ENCODE results near the gene C1orf50. TPM values are rescaled to one million over a fixed set of nuclear protein-coding genes. Genes with fewer than 3 reads are reported as not detected.
A peak's percentile ranks its signal among the peaks of the same experiment; 100 is the strongest.

C1orf50 gene
- total and polyA plus RNA-seq, 3 experiments from 2014 or later, result 3.5 to 8.7 (median 5.4) TPM

DNA sequence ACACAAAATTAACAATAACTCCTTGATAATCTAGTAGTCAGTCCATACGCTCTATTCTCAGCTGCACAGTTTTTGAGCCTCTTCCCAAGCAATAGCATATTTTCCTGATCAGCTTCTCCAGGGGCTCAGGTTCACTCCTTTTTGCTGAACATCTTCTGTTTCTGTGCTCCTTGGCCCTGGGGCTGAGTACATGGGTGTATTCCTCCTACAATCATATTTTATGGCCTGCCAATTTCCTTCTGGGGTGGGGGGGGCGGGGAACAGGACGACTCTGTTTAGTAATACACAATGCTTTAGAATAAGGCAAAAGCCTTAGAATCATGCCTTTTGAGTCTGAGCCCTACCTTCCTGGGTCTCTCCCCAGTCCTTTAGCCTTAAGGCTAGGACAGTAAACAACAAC is 35.5 kb upstream of the C1orf50 start:
- no peak overlapping the region for H3K4me3 Mint-ChIP-seq
- Histone ChIP-seq H3K27me3 (ENCODE audit: insufficient read depth, low read length, poor library complexity, severe bottlenecking) (no peaks in the 10 kb centered on the region), H3K36me3 (ENCODE audit: insufficient read depth, low read length) (no peaks in the 10 kb centered on the region), H3K27ac (ENCODE audit: low read depth, low read length) (no peak overlapping the region), H3K4me1 (ENCODE audit: insufficient read depth, low read length) (no peaks in the 10 kb centered on the region), H3K9me3 (ENCODE audit: low read length) (no peaks in the 10 kb centered on the region), H3K4me3 (ENCODE audit: low read length) (no peak overlapping the region)
- DNase-seq, result no peak
- ChIA-PET POLR2A (no interaction called here), CTCF (no interaction called here)
- H3K4me1 Mint-ChIP-seq, result no peaks in the 10 kb centered on the region
- H3K27me3 Mint-ChIP-seq, result peaks cover 0 to 3% of the 10 kb centered on the region in 2 donors
- H3K36me3 Mint-ChIP-seq, result no peaks in the 10 kb centered on the region
- no peak overlapping the region for H3K27ac Mint-ChIP-seq
- no peaks in the 10 kb centered on the region for H3K9me3 Mint-ChIP-seq

DNA sequence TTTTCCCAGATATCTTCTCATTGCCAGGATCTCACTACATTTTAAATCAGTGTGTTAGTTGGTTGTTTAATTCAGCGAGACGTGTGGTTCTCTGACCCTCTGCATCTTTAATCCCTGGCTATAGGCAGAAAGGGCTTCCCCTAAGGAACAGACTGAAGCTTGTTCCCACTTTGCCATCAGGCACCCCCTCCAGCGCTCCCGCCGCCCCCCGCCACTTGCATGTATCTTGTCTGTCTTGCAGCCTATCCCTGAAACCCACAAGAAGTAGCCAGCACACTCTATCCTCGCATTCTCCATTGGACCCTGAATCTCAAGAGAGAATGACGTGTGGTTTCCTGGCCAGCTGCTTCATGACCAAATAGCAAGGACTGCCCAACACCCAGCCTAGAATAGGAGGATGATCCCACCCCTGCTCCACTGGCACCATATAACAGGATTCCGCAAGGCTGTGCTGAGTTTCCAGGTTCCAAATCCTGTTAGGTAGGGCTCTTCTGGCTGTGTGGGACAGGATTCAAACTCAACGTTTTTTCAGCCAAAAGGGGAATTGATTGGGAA is 34.8 kb upstream of the C1orf50 start:
- Mint-ChIP-seq H3K4me3 (no peak overlapping the region), H3K27me3 (peaks cover 0 to 3% of the 10 kb centered on the region in 2 donors), H3K36me3 (no peaks in the 10 kb centered on the region), H3K27ac (peak overlapping the region in 2 of 8 donors; percentile 3 to 45), H3K9me3 (no peaks in the 10 kb centered on the region), H3K4me1 (peaks cover 0 to 4% (median 1%) of the 10 kb centered on the region in 3 donors)
- H3K27ac ChIP-seq (ENCODE audit: low read depth, low read length), result no peak overlapping the region
- no peaks in the 10 kb centered on the region for H3K36me3 ChIP-seq (ENCODE audit: insufficient read depth, low read length)
- H3K9me3 ChIP-seq (ENCODE audit: low read length), result no peaks in the 10 kb centered on the region
- H3K27me3 ChIP-seq (ENCODE audit: insufficient read depth, low read length, poor library complexity, severe bottlenecking), result no peaks in the 10 kb centered on the region
- H3K4me3 ChIP-seq (ENCODE audit: low read length), result no peak overlapping the region
- POLR2A ChIA-PET, result no interaction called here
- DNase-seq, result no peak
- H3K4me1 ChIP-seq (ENCODE audit: insufficient read depth, low read length), result peaks cover under 1% of the 10 kb centered on the region
- CTCF ChIA-PET, result no interaction called here

DNA sequence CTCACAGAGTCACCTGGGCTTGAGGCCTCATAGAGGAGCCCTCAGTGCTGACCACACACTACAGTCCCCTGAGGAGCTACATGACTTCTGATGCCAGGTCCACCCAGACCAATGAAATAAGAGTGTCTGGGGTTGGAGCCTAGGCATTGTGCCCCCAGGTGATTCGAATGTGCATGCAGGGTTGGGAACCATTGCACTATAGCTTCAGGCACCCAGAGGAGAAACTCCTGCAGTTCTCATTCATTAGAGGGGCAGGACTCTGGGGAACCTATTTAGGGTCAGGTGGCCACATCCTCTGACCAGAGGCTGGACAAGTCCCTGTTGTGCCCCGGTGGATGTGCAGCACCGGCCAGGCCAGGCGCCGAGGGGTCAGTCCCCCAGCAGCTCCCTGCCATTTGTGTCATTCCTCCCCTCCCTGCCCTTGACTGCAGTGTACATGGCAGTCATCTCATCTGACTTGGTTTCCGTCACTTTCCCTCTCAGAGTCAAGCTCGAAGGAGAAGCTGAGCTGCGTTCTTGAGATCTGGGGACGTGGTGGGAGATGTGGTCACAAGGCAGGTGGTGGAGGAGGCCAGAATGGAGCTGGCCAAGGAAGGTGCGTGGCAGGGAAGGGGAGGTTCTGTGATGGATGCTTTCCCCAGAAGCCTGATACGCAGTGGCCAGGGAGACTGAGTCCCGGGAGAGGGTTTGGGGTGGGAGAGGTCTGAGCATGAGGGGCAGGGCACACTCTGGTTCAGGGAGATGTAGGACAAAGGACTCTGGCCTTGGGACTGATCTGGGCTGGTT is 33.4 kb upstream of the C1orf50 start:
- Mint-ChIP-seq H3K27me3 (peaks cover 0 to 3% of the 10 kb centered on the region in 2 donors), H3K27ac (no peak overlapping the region), H3K9me3 (no peaks in the 10 kb centered on the region), H3K4me3 (no peak overlapping the region), H3K36me3 (no peaks in the 10 kb centered on the region), H3K4me1 (peaks cover 0 to 7% (median 2%) of the 10 kb centered on the region in 3 donors)
- CTCF ChIA-PET, result no interaction called here
- H3K4me3 ChIP-seq (ENCODE audit: low read length), result no peak overlapping the region
- H3K36me3 ChIP-seq (ENCODE audit: insufficient read depth, low read length), result no peaks in the 10 kb centered on the region
- peaks cover 3% of the 10 kb centered on the region for H3K4me1 ChIP-seq (ENCODE audit: insufficient read depth, low read length)
- no peak for DNase-seq
- no peaks in the 10 kb centered on the region for H3K9me3 ChIP-seq (ENCODE audit: low read length)
- no peak overlapping the region for H3K27ac ChIP-seq (ENCODE audit: low read depth, low read length)
- POLR2A ChIA-PET, result no interaction called here
- no peaks in the 10 kb centered on the region for H3K27me3 ChIP-seq (ENCODE audit: insufficient read depth, low read length, poor library complexity, severe bottlenecking)

DNA sequence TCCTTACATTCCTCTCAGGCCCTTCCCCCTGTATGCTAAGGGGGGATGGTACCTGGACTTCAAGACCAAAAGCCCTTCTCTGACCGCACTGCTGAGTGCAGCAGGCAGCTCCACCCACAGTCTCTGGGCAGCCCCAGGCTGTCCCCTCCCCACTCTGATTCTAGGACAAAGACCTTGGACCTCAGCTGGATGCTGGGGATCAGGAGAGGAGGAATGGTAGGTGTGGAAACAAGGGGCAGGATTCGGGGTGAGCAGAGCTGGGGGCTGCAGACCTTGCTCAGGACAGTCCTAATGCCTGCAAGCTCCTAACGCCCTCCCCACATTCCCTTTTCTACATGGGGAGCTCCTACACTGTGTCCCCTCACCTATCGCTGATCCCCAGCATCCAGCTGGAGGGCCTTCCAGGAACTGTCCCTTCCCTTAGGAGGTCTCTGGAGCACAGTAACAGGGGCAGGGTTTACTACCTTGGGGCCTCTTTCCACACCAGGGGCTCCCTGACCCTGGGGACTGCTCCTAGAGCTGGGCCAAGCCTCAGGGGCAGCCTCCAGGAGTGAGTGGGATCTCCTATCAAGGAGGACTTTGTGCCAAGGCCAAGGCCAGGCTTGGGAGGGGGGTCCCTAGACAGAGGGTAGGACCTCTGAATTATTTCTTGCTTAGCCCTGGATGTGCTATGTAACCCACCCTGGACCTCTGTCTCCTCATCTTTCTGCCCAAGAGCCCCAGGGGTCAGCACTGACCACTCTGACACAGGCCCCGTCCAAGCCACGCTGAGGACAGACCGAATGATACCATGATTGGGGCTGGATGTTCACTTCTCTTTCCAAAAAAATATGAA is 32.6 kb upstream of the C1orf50 start:
- Mint-ChIP-seq H3K4me3 (no peak overlapping the region), H3K36me3 (no peaks in the 10 kb centered on the region), H3K27me3 (peaks cover 0 to 3% of the 10 kb centered on the region in 2 donors), H3K27ac (no peak overlapping the region), H3K4me1 (peaks cover 0 to 7% (median 2%) of the 10 kb centered on the region in 3 donors), H3K9me3 (no peaks in the 10 kb centered on the region)
- ChIA-PET POLR2A (no interaction called here), CTCF (no interaction called here)
- Histone ChIP-seq H3K27ac (ENCODE audit: low read depth, low read length) (no peak overlapping the region), H3K27me3 (ENCODE audit: insufficient read depth, low read length, poor library complexity, severe bottlenecking) (no peaks in the 10 kb centered on the region), H3K9me3 (ENCODE audit: low read length) (no peaks in the 10 kb centered on the region), H3K36me3 (ENCODE audit: insufficient read depth, low read length) (no peaks in the 10 kb centered on the region), H3K4me3 (ENCODE audit: low read length) (no peak overlapping the region), H3K4me1 (ENCODE audit: insufficient read depth, low read length) (peaks cover 3% of the 10 kb centered on the region)
- DNase-seq, result no peak

DNA sequence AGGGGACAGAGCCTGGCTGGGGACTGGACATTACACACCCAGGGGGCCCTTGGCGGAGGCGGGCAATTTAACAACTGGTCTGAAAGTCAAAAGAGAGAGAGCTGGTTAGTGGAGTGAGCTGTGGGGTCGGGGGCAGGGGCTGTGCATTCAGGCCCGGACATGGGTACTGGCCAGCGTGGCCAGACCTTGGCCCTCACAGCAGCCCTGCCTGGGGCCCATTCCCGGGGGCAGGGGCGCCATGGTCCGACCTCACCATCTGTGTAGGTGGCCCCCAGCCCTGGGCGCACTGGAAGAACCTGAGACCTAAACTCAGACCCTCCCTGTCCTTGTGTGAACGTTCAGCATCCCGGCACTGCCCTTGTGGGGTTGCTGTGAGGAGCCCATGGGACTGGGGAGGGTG is 32.0 kb upstream of the C1orf50 start:
- no peak for DNase-seq
- H3K27ac Mint-ChIP-seq, result no peak overlapping the region
- H3K4me1 Mint-ChIP-seq, result peaks cover 0 to 7% (median 2%) of the 10 kb centered on the region in 3 donors
- H3K9me3 ChIP-seq (ENCODE audit: low read length), result no peaks in the 10 kb centered on the region
- no peaks in the 10 kb centered on the region for H3K9me3 Mint-ChIP-seq
- H3K27ac ChIP-seq (ENCODE audit: low read depth, low read length), result no peak overlapping the region
- POLR2A ChIA-PET, result interaction anchor here (0.6 kb wide), 1 partner anchor 13 kb away, joined by 5 read pairs; no protein-coding TSS in a partner anchor
- no peaks in the 10 kb centered on the region for H3K27me3 ChIP-seq (ENCODE audit: insufficient read depth, low read length, poor library complexity, severe bottlenecking)
- CTCF ChIA-PET, result no interaction called here
- peaks cover 3% of the 10 kb centered on the region for H3K4me1 ChIP-seq (ENCODE audit: insufficient read depth, low read length)
- H3K36me3 Mint-ChIP-seq, result no peaks in the 10 kb centered on the region
- H3K36me3 ChIP-seq (ENCODE audit: insufficient read depth, low read length), result no peaks in the 10 kb centered on the region
- H3K4me3 Mint-ChIP-seq, result no peak overlapping the region
- H3K4me3 ChIP-seq (ENCODE audit: low read length), result no peak overlapping the region
- H3K27me3 Mint-ChIP-seq, result peaks cover 0 to 3% of the 10 kb centered on the region in 2 donors

DNA sequence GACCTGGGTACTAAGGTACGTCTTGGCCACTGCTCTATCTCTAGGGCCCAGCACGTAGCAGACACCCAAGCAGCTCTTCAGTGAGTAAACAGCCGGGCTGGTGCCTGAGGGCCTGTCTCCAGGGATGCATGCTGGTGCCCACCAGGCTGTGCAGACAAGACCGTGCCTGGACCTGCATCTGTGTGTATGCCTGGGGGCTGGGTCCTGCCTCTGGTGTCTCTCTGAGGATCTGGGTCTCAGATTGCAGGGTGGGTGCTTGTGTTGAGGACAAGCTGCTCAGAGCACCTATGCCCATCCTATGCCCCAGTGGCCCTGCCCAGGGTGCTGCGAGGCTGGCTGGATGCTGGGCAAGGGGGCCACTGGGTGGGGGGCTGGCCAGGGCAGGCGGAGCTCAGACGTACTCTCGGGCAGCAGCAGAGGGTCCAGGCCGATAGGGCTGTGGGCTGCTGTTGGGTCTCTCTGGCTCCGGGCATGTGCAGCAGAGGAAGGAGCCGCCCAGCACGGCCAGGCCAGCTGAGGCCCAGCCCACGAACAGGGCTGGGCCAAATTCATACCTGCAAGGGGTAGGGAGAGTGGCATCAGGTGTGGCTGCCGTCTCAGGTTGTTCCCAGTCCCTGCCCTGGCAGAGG is 31.5 kb upstream of the C1orf50 start:
- peaks cover 0 to 3% of the 10 kb centered on the region in 2 donors for H3K27me3 Mint-ChIP-seq
- H3K36me3 Mint-ChIP-seq, result no peaks in the 10 kb centered on the region
- ChIA-PET CTCF (interaction anchor here (1.0 kb wide), 1 partner anchor 11 kb away, joined by 3 read pairs; no protein-coding TSS in a partner anchor), POLR2A (interaction anchor here (0.6 kb wide), 1 partner anchor 13 kb away, joined by 5 read pairs; no protein-coding TSS in a partner anchor)
- Histone ChIP-seq H3K4me3 (ENCODE audit: low read length) (no peak overlapping the region), H3K9me3 (ENCODE audit: low read length) (no peaks in the 10 kb centered on the region), H3K4me1 (ENCODE audit: insufficient read depth, low read length) (peaks cover 3% of the 10 kb centered on the region), H3K27me3 (ENCODE audit: insufficient read depth, low read length, poor library complexity, severe bottlenecking) (no peaks in the 10 kb centered on the region), H3K36me3 (ENCODE audit: insufficient read depth, low read length) (no peaks in the 10 kb centered on the region), H3K27ac (ENCODE audit: low read depth, low read length) (no peak overlapping the region)
- H3K27ac Mint-ChIP-seq, result no peak overlapping the region
- H3K9me3 Mint-ChIP-seq, result no peaks in the 10 kb centered on the region
- H3K4me3 Mint-ChIP-seq, result no peak overlapping the region
- H3K4me1 Mint-ChIP-seq, result peaks cover 0 to 7% (median 2%) of the 10 kb centered on the region in 3 donors
- no peak for DNase-seq

DNA sequence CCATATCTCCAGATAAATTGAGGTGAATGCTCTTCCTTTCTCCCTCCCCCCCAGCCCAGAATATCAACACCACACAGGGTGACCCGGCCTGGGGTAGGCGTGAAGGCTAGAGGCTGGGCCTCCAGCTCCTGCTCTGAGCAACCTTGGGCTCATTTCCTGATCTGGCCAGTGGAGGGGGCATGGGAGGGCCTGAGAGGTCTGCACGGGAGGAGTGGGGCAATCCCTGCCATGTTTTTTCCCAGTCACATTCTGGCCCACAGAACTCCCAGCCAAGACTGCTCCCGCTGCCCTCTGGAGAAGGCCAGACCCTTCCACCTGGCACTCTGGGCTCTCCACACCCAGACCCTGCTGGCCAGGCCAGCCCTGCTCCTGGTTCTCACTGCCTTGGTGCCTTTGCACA is 30.9 kb upstream of the C1orf50 start:
- Mint-ChIP-seq H3K36me3 (no peaks in the 10 kb centered on the region), H3K4me3 (no peak overlapping the region), H3K27ac (no peak overlapping the region), H3K4me1 (peaks cover 0 to 7% (median 2%) of the 10 kb centered on the region in 3 donors), H3K27me3 (peaks cover 0 to 3% of the 10 kb centered on the region in 2 donors), H3K9me3 (no peaks in the 10 kb centered on the region)
- H3K27me3 ChIP-seq (ENCODE audit: insufficient read depth, low read length, poor library complexity, severe bottlenecking), result no peaks in the 10 kb centered on the region
- H3K4me3 ChIP-seq (ENCODE audit: low read length), result no peak overlapping the region
- H3K36me3 ChIP-seq (ENCODE audit: insufficient read depth, low read length), result no peaks in the 10 kb centered on the region
- DNase-seq, result no peak
- ChIA-PET POLR2A (no interaction called here), CTCF (interaction anchor here (1.0 kb wide), 1 partner anchor 11 kb away, joined by 3 read pairs; no protein-coding TSS in a partner anchor)
- H3K4me1 ChIP-seq (ENCODE audit: insufficient read depth, low read length), result peaks cover 3% of the 10 kb centered on the region
- H3K27ac ChIP-seq (ENCODE audit: low read depth, low read length), result no peak overlapping the region
- no peaks in the 10 kb centered on the region for H3K9me3 ChIP-seq (ENCODE audit: low read length)

Measured in CD8-positive, alpha-beta memory T cell (primary cell).